GM12878 (cell line): ENCODE data around the gene TRIM32. TPM values are rescaled to one million over a fixed set of nuclear protein-coding genes. Genes with fewer than 3 reads are reported as not detected.
A peak's percentile ranks its signal among the peaks of the same experiment; 100 is the strongest.

ENCODE experiments used
- ATAC-seq: fragments of 200-7000 bp; cut with Tn5 transposase; 3 replicates; pipeline ENCODE4 v1.9.1; 2020; ENCODE audit warnings: mild to moderate bottlenecking, moderate library complexity
- BruUV-seq: library from RNA; stranded (reverse); fragments of 400-500 nt; replicated peaks from 2 replicates; lab custom pipeline; 2021; lab: Mats Ljungman, UMichigan
- CTCF ChIA-PET: fragments of 300-600 bp; sonication (Branson Sonifier 250); formaldehyde crosslinking; extraction: SDS; loops from one replicate; lab custom pipeline; 2021; ENCODE audit warnings: inconsistent platforms; lab: Yijun Ruan, JAX
- POLR2A ChIA-PET: fragments of 350-600 bp; formaldehyde crosslinking; extraction: SDS; loops from one replicate; lab custom pipeline; 2021; ENCODE audit warnings: inconsistent platforms; lab: Charles Lee
- RAD21 ChIA-PET: fragments of 300-600 bp; sonication (Branson Sonifier 250); formaldehyde crosslinking; loops from one replicate; lab custom pipeline; 2023; ENCODE audit warnings: antibody characterized with exemption; ENCODE audit not compliant: unreplicated experiment; lab: Charles Lee
- SMC1A ChIA-PET: fragments of 300-600 bp; sonication (Branson Sonifier 250); formaldehyde crosslinking; loops from one replicate; lab custom pipeline; 2023; ENCODE audit not compliant: unreplicated experiment, uncharacterized antibody; lab: Charles Lee
- DNase-seq: peaks from one replicate; pipeline ENCODE4 v3.0.0-alpha.2; 2011; ENCODE audit warnings: low read depth, low spot score
- FAIRE-seq: peaks from 3 replicates; lab custom pipeline; 2011; peaks lifted over from hg19 to GRCh38; lab: Jason Lieb, UNC
- H2AFZ ChIP-seq: 2 replicates; pipeline ENCODE4 v1.6.0; 2011; ENCODE audit warnings: low read depth, low read length, control low read depth; ENCODE audit not compliant: control insufficient read depth
- H3K27ac ChIP-seq: 2 replicates; pipeline ENCODE4 v1.5.1; 2011; ENCODE audit warnings: control low read depth; ENCODE audit not compliant: control insufficient read depth, insufficient read depth
- H3K27me3 ChIP-seq, 2 experiments: replicated peaks in 1 of 2; 2 replicates each; pipeline versions ENCODE4 v1.6.0 to v1.6.1; 2011; ENCODE audit warnings: low read length in 1 of 2; ENCODE audit not compliant: control insufficient read depth in 2 of 2, insufficient read depth in 2 of 2
- H3K36me3 ChIP-seq, 2 experiments: 2 replicates each; pipeline ENCODE4 v1.5.1; 2011; ENCODE audit warnings: low read length in 1 of 2; ENCODE audit not compliant: control insufficient read depth in 2 of 2, insufficient read depth in 2 of 2
- H3K4me1 ChIP-seq: 2 replicates; pipeline ENCODE4 v1.6.1; 2011; ENCODE audit warnings: mild to moderate bottlenecking, low read length, moderate library complexity, mixed read lengths; ENCODE audit not compliant: control insufficient read depth, insufficient read depth
- H3K4me2 ChIP-seq: 2 replicates; pipeline ENCODE4 v1.6.0; 2011; ENCODE audit warnings: control low read depth; ENCODE audit not compliant: control insufficient read depth, insufficient read depth
- H3K4me3 ChIP-seq: fragments of 200-600 bp; sonication (generic); 2 replicates; pipeline ENCODE4 v1.5.1; 2016
- H3K79me2 ChIP-seq: 2 replicates; pipeline ENCODE4 v1.6.0; 2011; ENCODE audit warnings: low read length; ENCODE audit not compliant: control insufficient read depth, insufficient read depth
- H3K9ac ChIP-seq: 2 replicates; pipeline ENCODE4 v1.8.0; 2011; ENCODE audit warnings: low read length, control low read depth, mixed read lengths; ENCODE audit not compliant: control insufficient read depth, insufficient read depth
- H3K9me3 ChIP-seq: replicated peaks from 3 replicates; pipeline ENCODE4 v1.5.1; 2011; ENCODE audit warnings: mild to moderate bottlenecking, low read length; ENCODE audit not compliant: control insufficient read depth, insufficient read depth
- H4K20me1 ChIP-seq: 2 replicates; pipeline ENCODE4 v1.6.0; 2011; ENCODE audit not compliant: control insufficient read depth, insufficient read depth
- CHD4 ChIP-seq: fragments of 200-600 bp; sonication (generic); IDR thresholded peaks from 2 replicates; pipeline ENCODE4 v1.6.1; 2016; ENCODE audit warnings: mild to moderate bottlenecking
- EGR1 ChIP-seq, 2 experiments: IDR thresholded peaks; 1 replicate in 1 of 2; 2 replicates in 1 of 2; pipeline ENCODE4 v1.6.1; 2011 to 2012; ENCODE audit warnings: low read depth in 2 of 2, low read length in 2 of 2, borderline replicate concordance in 1 of 2, mild to moderate bottlenecking in 1 of 2, moderate library complexity in 1 of 2
- ETV6 ChIP-seq, 2 experiments: fragments of 450-650 bp in 1 of 2; IDR thresholded peaks in 1 of 2; conservative IDR thresholded peaks in 1 of 2; 2 replicates each; pipeline ENCODE4 v1.6.1; 2014; ENCODE audit warnings: antibody characterized with exemption in 1 of 2, borderline replicate concordance in 1 of 2, low read depth in 1 of 2, mild to moderate bottlenecking in 1 of 2, moderate library complexity in 1 of 2
- IRF4 ChIP-seq: IDR thresholded peaks from 2 replicates; pipeline ENCODE4 v1.6.1; 2011; ENCODE audit warnings: low read depth, low read length
- KAT2A ChIP-seq: conservative IDR thresholded peaks from 2 replicates; pipeline ENCODE4 v1.6.1; 2011; ENCODE audit warnings: low read depth, low read length; ENCODE audit not compliant: control insufficient read depth
- KLF5 ChIP-seq: fragments of 450-650 bp; IDR thresholded peaks from 2 replicates; pipeline ENCODE4 v1.6.1; 2014; ENCODE audit warnings: mild to moderate bottlenecking; ENCODE audit not compliant: partially characterized antibody
- MEF2B ChIP-seq: fragments of 450-650 bp; IDR thresholded peaks from 2 replicates; pipeline ENCODE4 v1.6.1; 2018; ENCODE audit warnings: mild to moderate bottlenecking, moderate library complexity; ENCODE audit not compliant: partially characterized antibody, poor library complexity, severe bottlenecking
- NR2C2 ChIP-seq: IDR thresholded peaks from 2 replicates; pipeline ENCODE4 v1.6.1; 2011; ENCODE audit warnings: borderline replicate concordance, low read depth; ENCODE audit not compliant: control insufficient read depth, insufficient read length
- PAX8 ChIP-seq: fragments of 450-650 bp; IDR thresholded peaks from 2 replicates; pipeline ENCODE4 v1.6.1; 2017; ENCODE audit warnings: mild to moderate bottlenecking, moderate library complexity
- PML ChIP-seq: IDR thresholded peaks from 2 replicates; pipeline ENCODE4 v1.6.1; 2012; ENCODE audit warnings: low read length, inconsistent platforms
- RAD51 ChIP-seq: fragments of 450-650 bp; IDR thresholded peaks from 2 replicates; pipeline ENCODE4 v1.6.1; 2016; ENCODE audit warnings: moderate library complexity, mild to moderate bottlenecking, inconsistent platforms
- RCOR1 ChIP-seq: conservative IDR thresholded peaks from 2 replicates; pipeline ENCODE4 v1.6.1; 2012; ENCODE audit warnings: low read depth, low read length, improper control_type of control experiment
- RELA ChIP-seq: fragments of 450-650 bp; IDR thresholded peaks from 2 replicates; pipeline ENCODE4 v1.8.0; 2014; ENCODE audit warnings: borderline replicate concordance; ENCODE audit not compliant: partially characterized antibody
- RFX5 ChIP-seq: IDR thresholded peaks from 2 replicates; pipeline ENCODE4 v1.6.1; 2011; ENCODE audit warnings: low read depth, low read length, improper control_type of control experiment
- SREBF2 ChIP-seq: IDR thresholded peaks from 2 replicates; pipeline ENCODE4 v1.6.1; 2012; ENCODE audit warnings: mild to moderate bottlenecking, low read length
- SRF ChIP-seq, 2 experiments: IDR thresholded peaks; 2 replicates each; pipeline ENCODE4 v1.6.1; 2011; ENCODE audit warnings: low read depth in 2 of 2, low read length in 2 of 2, mild to moderate bottlenecking in 1 of 2, moderate library complexity in 1 of 2
- ZNF217 ChIP-seq: fragments of 450-650 bp; IDR thresholded peaks from 2 replicates; pipeline ENCODE4 v1.6.1; 2017; ENCODE audit warnings: antibody characterized with exemption, mild to moderate bottlenecking
- in situ Hi-C: fragments of 300-500 bp; cut with MboI; formaldehyde crosslinking; loops from 9 replicates; pipeline ENCODE4 v1.14.3; 2018; ENCODE audit warnings: mixed read lengths
- intact Hi-C: fragments of 100-400 bp; cut with micrococcal nuclease; formaldehyde crosslinking; loops from one replicate; pipeline ENCODE4 v1.14.2; 2022; ENCODE audit not compliant: unreplicated experiment
- polyA plus RNA-seq, 11 experiments: library from polyadenylated mRNA; depleted of rRNA in 4 of 11; unstranded in 6 of 11; stranded (reverse) in 5 of 11; fragments of >200 nt; fragmentation: Nextera tagmentation in 4 of 11; fragmentation: Illumina TruSeq in 1 of 11; extraction: Ambion mirVana in 4 of 11; extraction: Trizol in 1 of 11; gene quantifications; 1 replicate in 1 of 11; 2 replicates in 10 of 11; pipeline versions ENCODE4 v1.2.1 to v1.2.3, GENCODE V29; 2011 to 2016; ENCODE audit warnings: inconsistent platforms in 2 of 11, missing spikeins in 2 of 11, low read depth in 1 of 11
- total RNA-seq, 4 experiments: library from RNA; depleted of rRNA in 3 of 4; stranded (reverse); fragments of >200 nt in 3 of 4; fragmentation: Illumina TruSeq in 1 of 4; extraction: Trizol in 1 of 4; gene quantifications; 2 replicates each; pipeline versions ENCODE4 v1.2.1 to v1.2.3, GENCODE V29; 2013 to 2021
- TF ChIP-seq, protein P1 (sequence below): fragments of 450-650 bp; IDR thresholded peaks from 2 replicates; pipeline ENCODE4 v1.6.1; 2016; ENCODE audit warnings: mild to moderate bottlenecking
- TF ChIP-seq, protein P2 (sequence below): fragments of 450-650 bp; IDR thresholded peaks from 2 replicates; pipeline ENCODE4 v1.6.1; 2017; ENCODE audit warnings: borderline replicate concordance

TRIM32 gene
- total and polyA plus RNA-seq, 10 of the 15 experiments (the other 5 are each of a cell fraction or from before 2014, with no cell fraction given) = 7.1 to 23.8 (median 12.2) TPM

DNA sequence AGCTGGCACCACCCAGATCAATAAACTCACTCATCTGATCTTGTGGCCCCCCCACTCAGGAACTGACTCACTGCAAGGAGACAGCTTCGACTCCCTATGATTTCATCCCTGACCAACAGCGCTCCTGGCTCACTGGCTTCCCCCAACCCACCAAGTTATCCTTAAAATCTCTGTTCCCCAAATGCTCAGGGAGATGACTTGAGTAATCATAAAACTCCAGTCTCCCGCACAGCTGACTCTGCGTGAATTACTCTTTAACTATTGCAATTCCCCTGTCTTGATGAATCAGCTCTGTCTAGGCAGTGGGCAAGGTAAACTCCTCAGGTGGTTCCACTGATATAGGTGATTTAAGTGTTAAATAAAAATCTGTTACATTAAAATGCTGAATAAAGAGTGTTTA is 1.9 kb upstream of the TRIM32 start (continued):
- TF ChIP-seq CHD4 (no peak), ETV6 (conservative IDR thresholded peaks at IDR 0.05 in 1 of 2, IDR thresholded peaks at IDR 0.05 in 1 of 2; ENCODE audit: borderline replicate concordance in 1 of 2, low read depth in 1 of 2) (no peak), MEF2B (no peak), EGR1 (IDR thresholded peaks at IDR 0.05; ENCODE audit: borderline replicate concordance in 1 of 2, low read depth in 2 of 2, low read length in 2 of 2) (no peak)

DNA sequence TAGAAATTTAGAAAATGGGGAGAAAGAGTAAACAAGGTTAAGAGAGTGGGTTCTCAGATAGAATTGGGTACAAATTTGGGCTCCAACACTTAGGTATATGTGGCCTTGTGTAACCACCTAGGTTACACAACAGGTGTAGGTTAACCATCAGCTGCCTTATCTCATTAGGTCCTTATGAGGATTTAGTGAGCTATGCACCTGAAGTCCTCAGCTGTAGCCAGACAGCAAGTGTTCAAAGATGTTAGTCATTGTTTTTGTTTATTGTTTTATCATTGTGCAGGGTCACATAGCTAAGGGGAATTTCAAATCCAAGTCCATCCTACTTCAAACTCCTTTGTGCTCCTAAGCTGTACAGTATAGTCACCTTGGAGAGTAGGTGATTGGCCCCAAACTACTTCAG is 970 bp upstream of the TRIM32 start:
- POLR2A ChIA-PET = interaction anchor here (1.5 kb wide), 1 partner anchor 143 kb away, joined by 3 read pairs; no protein-coding TSS in a partner anchor
- peak overlapping the region; percentile 98 for H2AFZ ChIP-seq
- SMC1A ChIA-PET = interaction anchor here (1.4 to 1.7 kb wide), 3 partner anchors 18 to 25 kb away, joined by 3 to 4 read pairs (median 4); no protein-coding TSS in a partner anchor
- TF ChIP-seq PML = no peak
- no peak for TF ChIP-seq SRF (IDR thresholded peaks at IDR 0.05; ENCODE audit: low read depth in 2 of 2, low read length in 2 of 2)
- no peak for TF ChIP-seq RAD51
- TF ChIP-seq RFX5 = no peak
- TF ChIP-seq KAT2A = no peak
- TF ChIP-seq PAX8 = no peak
- no peak for TF ChIP-seq RELA
- TF ChIP-seq ZNF217 = no peak
- TF ChIP-seq, protein P1, sequence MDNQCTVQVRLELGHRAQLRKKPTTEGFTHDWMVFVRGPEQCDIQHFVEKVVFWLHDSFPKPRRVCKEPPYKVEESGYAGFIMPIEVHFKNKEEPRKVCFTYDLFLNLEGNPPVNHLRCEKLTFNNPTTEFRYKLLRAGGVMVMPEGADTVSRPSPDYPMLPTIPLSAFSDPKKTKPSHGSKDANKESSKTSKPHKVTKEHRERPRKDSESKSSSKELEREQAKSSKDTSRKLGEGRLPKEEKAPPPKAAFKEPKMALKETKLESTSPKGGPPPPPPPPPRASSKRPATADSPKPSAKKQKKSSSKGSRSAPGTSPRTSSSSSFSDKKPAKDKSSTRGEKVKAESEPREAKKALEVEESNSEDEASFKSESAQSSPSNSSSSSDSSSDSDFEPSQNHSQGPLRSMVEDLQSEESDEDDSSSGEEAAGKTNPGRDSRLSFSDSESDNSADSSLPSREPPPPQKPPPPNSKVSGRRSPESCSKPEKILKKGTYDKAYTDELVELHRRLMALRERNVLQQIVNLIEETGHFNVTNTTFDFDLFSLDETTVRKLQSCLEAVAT = no peak
- no peak for TF ChIP-seq SREBF2
- no peak for TF ChIP-seq IRF4
- no peak for TF ChIP-seq NR2C2
- TF ChIP-seq, protein P2, sequence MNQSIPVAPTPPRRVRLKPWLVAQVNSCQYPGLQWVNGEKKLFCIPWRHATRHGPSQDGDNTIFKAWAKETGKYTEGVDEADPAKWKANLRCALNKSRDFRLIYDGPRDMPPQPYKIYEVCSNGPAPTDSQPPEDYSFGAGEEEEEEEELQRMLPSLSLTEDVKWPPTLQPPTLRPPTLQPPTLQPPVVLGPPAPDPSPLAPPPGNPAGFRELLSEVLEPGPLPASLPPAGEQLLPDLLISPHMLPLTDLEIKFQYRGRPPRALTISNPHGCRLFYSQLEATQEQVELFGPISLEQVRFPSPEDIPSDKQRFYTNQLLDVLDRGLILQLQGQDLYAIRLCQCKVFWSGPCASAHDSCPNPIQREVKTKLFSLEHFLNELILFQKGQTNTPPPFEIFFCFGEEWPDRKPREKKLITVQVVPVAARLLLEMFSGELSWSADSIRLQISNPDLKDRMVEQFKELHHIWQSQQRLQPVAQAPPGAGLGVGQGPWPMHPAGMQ = no peak
- no peak for TF ChIP-seq KLF5
- no peak for TF ChIP-seq RCOR1

More for the DNA sequence above, 970 bp upstream of the TRIM32 start:
- Histone ChIP-seq H3K9ac (peak overlapping the region; percentile 88), H3K36me3 (no peaks in the 10 kb centered on the region), H3K9me3 (no peaks in the 10 kb centered on the region), H3K4me3 (peak overlapping the region; percentile 92), H3K4me1 (peaks cover 1% of the 10 kb centered on the region; the same call in 1 of the 2 replicates), H3K4me2 (peak overlapping the region; percentile 61), H3K27me3 (no peaks in the 10 kb centered on the region), H3K79me2 (peaks cover 42% of the 10 kb centered on the region), H4K20me1 (no peaks in the 10 kb centered on the region), H3K27ac (0 out of 2 replicates have a peak overlapping the region, but pooled peaks have one; percentile 83)
- BruUV-seq = no TSS peak
- no peak for DNase-seq
- no peak for FAIRE-seq
- ChIA-PET CTCF (interaction anchor here (1.2 to 1.6 kb wide), 4 partner anchors 11 to 50 kb away, joined by 3 to 5 read pairs (median 4); no protein-coding TSS in a partner anchor), RAD21 (no interaction called here)
- in situ Hi-C loops (no loop called here), intact Hi-C loops (no loop called here)
- no peak; the same call in 2 of the 3 replicates for ATAC-seq
